Measurements from ENCODE around the gene LARGE2. TPM values are rescaled to one million over a fixed set of nuclear protein-coding genes. Genes with fewer than 3 reads are reported as not detected.

LARGE2 gene
- total RNA-seq, 1 donor = not detected

- H3K9me3 ChIP-seq (ENCODE audit: low read depth, low read length) = no peaks in the 10 kb centered on the region
- TF ChIP-seq, protein P1, sequence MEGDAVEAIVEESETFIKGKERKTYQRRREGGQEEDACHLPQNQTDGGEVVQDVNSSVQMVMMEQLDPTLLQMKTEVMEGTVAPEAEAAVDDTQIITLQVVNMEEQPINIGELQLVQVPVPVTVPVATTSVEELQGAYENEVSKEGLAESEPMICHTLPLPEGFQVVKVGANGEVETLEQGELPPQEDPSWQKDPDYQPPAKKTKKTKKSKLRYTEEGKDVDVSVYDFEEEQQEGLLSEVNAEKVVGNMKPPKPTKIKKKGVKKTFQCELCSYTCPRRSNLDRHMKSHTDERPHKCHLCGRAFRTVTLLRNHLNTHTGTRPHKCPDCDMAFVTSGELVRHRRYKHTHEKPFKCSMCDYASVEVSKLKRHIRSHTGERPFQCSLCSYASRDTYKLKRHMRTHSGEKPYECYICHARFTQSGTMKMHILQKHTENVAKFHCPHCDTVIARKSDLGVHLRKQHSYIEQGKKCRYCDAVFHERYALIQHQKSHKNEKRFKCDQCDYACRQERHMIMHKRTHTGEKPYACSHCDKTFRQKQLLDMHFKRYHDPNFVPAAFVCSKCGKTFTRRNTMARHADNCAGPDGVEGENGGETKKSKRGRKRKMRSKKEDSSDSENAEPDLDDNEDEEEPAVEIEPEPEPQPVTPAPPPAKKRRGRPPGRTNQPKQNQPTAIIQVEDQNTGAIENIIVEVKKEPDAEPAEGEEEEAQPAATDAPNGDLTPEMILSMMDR (IDR thresholded peaks at IDR 0.05; ENCODE audit: extremely low read depth, low read depth, low read length) = no peak
- no peaks in the 10 kb centered on the region for H3K79me2 ChIP-seq (ENCODE audit: insufficient read depth, low read length)
- peaks cover 38% of the 10 kb centered on the region for H3K36me3 ChIP-seq (ENCODE audit: insufficient read depth, low read length)
- H3K27ac ChIP-seq (ENCODE audit: low read depth, low read length) = no peak overlapping the region
- H3K4me3 ChIP-seq (ENCODE audit: insufficient read depth, low read length) = no peak overlapping the region
- H3K4me2 ChIP-seq (ENCODE audit: insufficient read depth, low read length) = no peak overlapping the region
- H2AFZ ChIP-seq (ENCODE audit: low read length) = no peak overlapping the region
- peaks cover 40% of the 10 kb centered on the region for H4K20me1 ChIP-seq (ENCODE audit: insufficient read depth, low read length)
- peaks cover 6% of the 10 kb centered on the region for H3K4me1 ChIP-seq (ENCODE audit: insufficient read depth, low read length)
- H3K27me3 ChIP-seq (ENCODE audit: insufficient read depth, low read length) = peaks cover 1% of the 10 kb centered on the region
- DNase-seq (ENCODE audit: insufficient read length, low spot score, missing footprints) = no peak
These were observed 42.4 kb upstream of the LARGE2 start for GRCh38 chr11:45879803-45880686.

GRCh38 chr11:45880772-45881570 is 41.5 kb upstream of the LARGE2 start:
- Histone ChIP-seq H3K4me2 (ENCODE audit: insufficient read depth, low read length) (no peak overlapping the region), H3K4me1 (ENCODE audit: insufficient read depth, low read length) (peaks cover 6% of the 10 kb centered on the region), H3K27ac (ENCODE audit: low read depth, low read length) (no peak overlapping the region), H3K36me3 (ENCODE audit: insufficient read depth, low read length) (peaks cover 37% of the 10 kb centered on the region), H3K4me3 (ENCODE audit: insufficient read depth, low read length) (no peak overlapping the region), H2AFZ (ENCODE audit: low read length) (no peak overlapping the region), H3K9me3 (ENCODE audit: low read depth, low read length) (no peaks in the 10 kb centered on the region), H3K79me2 (ENCODE audit: insufficient read depth, low read length) (no peaks in the 10 kb centered on the region), H3K27me3 (ENCODE audit: insufficient read depth, low read length) (peaks cover 7% of the 10 kb centered on the region), H4K20me1 (ENCODE audit: insufficient read depth, low read length) (peaks cover 42% of the 10 kb centered on the region)
- no peak for DNase-seq (ENCODE audit: insufficient read length, low spot score, missing footprints)
- TF ChIP-seq, protein P1 (IDR thresholded peaks at IDR 0.05; ENCODE audit: extremely low read depth, low read depth, low read length) = no peak

GRCh38 chr11:45881708-45882368 is 40.6 kb upstream of the LARGE2 start:
- H3K27ac ChIP-seq (ENCODE audit: low read depth, low read length) = no peak overlapping the region
- peaks cover 46% of the 10 kb centered on the region for H4K20me1 ChIP-seq (ENCODE audit: insufficient read depth, low read length)
- H3K4me3 ChIP-seq (ENCODE audit: insufficient read depth, low read length) = no peak overlapping the region
- no peak overlapping the region for H3K4me2 ChIP-seq (ENCODE audit: insufficient read depth, low read length)
- H3K79me2 ChIP-seq (ENCODE audit: insufficient read depth, low read length) = no peaks in the 10 kb centered on the region
- peaks cover 6% of the 10 kb centered on the region for H3K4me1 ChIP-seq (ENCODE audit: insufficient read depth, low read length)
- no peak for DNase-seq (ENCODE audit: insufficient read length, low spot score, missing footprints)
- no peaks in the 10 kb centered on the region for H3K9me3 ChIP-seq (ENCODE audit: low read depth, low read length)
- H2AFZ ChIP-seq (ENCODE audit: low read length) = no peak overlapping the region
- H3K36me3 ChIP-seq (ENCODE audit: insufficient read depth, low read length) = peaks cover 33% of the 10 kb centered on the region
- H3K27me3 ChIP-seq (ENCODE audit: insufficient read depth, low read length) = peaks cover 12% of the 10 kb centered on the region
- TF ChIP-seq, protein P1 (IDR thresholded peaks at IDR 0.05; ENCODE audit: extremely low read depth, low read depth, low read length) = no peak

All from osteoblast (primary cell).